GM10266 (cell line): ENCODE measurements around the gene STN1.

ENCODE experiments used
- DNase-seq: peaks from one replicate; pipeline ENCODE4 v3.0.0; 2012; ENCODE audit errors: extremely low spot score
- TF ChIP-seq, protein P1 (sequence below): IDR thresholded peaks from 2 replicates; pipeline ENCODE4 v1.5.1; 2012; ENCODE audit warnings: mild to moderate bottlenecking, low read depth; ENCODE audit not compliant: control insufficient read depth, insufficient read depth; ENCODE audit errors: missing control alignments

STN1 gene

DNA sequence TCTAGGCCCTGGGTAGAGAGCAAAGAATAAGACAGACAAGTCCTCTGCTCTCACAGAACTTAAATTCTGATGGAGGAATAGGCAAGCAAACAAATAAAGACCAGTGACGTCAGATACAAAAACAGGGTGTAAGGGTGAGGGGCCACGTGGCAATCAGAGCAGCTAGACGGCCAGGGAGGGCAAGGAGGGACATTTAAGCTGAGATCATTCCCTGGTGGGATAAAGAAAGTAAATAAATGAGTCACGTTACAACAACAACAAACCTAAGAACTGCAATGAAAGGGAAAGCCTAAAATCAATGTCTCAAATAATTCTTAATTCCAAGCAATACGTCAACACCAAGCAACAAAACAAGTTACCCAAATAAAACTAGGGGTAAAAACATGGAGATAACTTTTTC is 21.8 kb downstream of the STN1 start:
- no peak for DNase-seq
- TF ChIP-seq, protein P1, sequence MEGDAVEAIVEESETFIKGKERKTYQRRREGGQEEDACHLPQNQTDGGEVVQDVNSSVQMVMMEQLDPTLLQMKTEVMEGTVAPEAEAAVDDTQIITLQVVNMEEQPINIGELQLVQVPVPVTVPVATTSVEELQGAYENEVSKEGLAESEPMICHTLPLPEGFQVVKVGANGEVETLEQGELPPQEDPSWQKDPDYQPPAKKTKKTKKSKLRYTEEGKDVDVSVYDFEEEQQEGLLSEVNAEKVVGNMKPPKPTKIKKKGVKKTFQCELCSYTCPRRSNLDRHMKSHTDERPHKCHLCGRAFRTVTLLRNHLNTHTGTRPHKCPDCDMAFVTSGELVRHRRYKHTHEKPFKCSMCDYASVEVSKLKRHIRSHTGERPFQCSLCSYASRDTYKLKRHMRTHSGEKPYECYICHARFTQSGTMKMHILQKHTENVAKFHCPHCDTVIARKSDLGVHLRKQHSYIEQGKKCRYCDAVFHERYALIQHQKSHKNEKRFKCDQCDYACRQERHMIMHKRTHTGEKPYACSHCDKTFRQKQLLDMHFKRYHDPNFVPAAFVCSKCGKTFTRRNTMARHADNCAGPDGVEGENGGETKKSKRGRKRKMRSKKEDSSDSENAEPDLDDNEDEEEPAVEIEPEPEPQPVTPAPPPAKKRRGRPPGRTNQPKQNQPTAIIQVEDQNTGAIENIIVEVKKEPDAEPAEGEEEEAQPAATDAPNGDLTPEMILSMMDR = no peak

DNA sequence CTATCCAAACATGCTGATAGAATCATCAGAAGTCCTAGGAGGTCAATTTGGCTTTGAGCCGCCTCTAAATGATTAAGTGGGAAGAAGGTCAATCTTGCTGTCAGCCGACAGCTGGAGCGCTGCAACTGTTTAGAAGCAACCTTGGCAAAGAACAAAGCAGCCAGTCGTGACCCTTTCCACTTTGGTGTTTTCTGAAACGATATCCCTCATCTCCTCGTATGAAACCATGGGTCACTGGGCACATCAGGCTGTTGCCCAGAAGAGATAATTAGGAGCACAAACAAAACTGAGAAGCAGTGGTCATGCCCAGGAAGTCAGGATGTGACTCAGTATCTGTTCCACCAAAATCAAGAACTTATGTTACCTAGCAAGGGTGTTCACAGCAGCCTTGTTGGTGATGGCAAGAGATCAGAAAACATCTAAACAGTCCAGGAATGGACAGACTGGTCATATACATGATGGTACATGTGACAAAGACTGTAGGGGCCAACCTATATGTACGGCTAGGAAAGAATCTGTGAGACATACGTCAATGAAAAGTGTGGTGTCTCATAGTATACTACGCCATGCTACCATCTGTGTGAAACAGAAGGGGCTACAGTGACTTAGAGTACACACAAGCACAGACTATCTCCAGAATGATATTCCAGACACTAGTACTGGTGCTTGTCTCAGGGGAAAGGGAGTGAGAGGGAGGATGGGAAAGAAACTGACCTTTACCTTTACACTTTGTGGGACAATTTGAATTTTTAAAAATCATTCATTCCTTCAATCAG is 22.4 kb downstream of the STN1 start:
- no peak for DNase-seq

DNA sequence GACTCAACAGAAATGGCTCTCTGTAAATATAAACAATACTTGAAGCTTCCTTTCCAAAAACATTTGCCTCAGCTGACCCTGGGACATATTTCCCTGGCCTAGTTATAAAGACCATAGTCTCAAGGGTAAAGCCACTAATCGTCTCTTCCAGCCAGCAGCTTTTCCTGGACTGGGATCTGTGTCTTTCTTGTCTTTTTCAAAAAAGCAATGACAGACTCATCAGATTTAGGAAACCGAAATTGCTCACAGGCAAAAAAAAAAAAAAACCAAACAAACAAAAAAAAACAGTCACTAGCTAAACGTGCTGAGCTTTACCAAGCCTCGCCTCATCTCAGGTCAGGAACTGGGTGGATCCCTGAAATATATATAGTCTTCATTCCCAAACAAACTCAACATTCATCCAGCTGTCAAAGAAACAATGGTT is 23.5 kb downstream of the STN1 start:
- TF ChIP-seq, protein P1 = no peak
- no peak for DNase-seq

More for the DNA sequence above, 22.4 kb downstream of the STN1 start:
- TF ChIP-seq, protein P1 = no peak

DNA sequence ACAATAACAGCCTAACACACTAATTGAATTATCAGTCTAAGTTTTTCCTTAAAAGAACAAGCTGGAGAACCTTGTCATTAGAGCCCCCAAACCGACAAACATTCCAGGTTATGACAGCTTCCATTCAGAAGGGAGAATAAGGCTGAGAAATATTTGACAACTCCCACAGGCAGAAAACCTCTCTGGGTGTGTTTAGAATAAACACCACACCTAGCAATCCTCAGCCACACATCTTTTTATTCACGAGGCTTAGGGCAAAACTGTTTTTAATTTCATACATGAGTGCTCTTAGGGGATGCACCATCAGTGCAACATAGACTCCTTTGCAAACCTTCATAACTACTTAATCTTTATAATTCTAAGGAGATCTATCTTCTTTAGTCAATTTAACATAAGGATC is 24.2 kb downstream of the STN1 start:
- TF ChIP-seq, protein P1 = no peak
- DNase-seq = no peak

DNA sequence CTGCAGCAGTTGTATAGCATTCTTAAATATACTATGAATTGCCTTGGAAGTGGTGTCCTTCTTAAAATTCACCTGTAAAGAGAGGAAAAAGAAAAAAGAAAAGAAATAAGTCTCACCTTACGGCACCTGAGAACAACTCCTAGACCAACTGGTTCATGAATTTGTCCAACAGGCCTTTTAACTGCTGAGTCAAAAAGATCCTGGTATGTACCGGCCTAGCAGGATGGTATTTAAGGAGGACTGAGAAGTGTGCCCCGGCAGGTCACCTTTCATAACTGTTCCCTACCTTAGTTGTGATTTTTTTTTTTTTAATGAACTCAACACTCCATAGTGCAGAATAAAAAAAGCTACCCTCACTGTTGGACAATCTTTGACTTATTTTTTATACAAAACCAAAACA is 25.8 kb downstream of the STN1 start:
- TF ChIP-seq, protein P1 = no peak

DNA sequence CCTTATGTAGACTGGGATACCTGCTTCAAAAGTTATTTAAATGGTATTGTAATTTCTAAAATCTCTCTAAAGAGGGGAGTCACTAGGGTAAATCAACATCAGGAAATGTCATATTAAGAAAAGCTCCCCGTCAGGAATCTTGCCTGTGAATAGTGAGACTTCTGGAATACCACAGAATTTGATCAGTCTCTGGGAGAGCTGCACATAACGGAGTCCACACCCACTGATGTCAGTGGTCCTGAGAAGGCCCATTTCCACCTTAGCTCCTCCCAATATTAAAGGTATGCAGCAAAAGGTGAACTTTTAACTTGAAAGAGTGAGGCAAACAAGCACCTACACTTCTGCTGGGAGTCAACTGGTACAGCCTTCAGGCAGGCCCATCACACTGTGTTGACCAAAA is 27.3 kb downstream of the STN1 start:
- no peak for DNase-seq
- TF ChIP-seq, protein P1 = no peak

More for the DNA sequence above, 25.8 kb downstream of the STN1 start:
- no peak for DNase-seq

DNA sequence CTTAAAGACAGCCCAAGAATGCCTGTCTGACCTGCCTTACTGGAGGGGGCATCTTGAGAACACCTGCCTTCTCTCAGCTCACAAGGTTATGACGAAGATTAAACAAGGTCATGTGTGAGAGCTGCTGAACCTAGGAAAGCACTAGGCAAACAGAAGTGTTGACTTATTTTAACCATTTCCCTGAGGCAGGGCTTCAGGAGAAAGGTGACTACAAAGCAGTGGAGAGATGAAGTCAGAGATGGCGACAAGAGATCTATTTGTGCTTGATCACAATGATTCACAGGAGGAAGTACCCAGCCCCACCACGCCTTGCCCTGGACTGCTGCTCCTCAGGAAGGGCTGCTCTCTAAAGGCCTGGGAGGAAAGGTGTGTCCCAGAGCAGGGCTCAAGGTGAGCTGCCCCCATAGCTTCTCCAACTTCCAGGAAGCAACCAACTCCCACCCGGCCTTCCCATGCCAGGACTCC is 27.8 kb downstream of the STN1 start:
- no peak for DNase-seq
- TF ChIP-seq, protein P1 = no peak
